Common myeloid progenitor, CD34-positive (primary cell): Measurements from ENCODE around the gene TMEM14C.

Source experiments
- CTCF ChIA-PET: fragments of 350-600 bp; sonication (Branson Sonifier 250); formaldehyde crosslinking; loops from one replicate; lab custom pipeline; 2021; ENCODE audit warnings: antibody characterized with exemption; lab: Charles Lee
- POLR2A ChIA-PET: fragments of 350-600 bp; sonication (Branson Sonifier 250); formaldehyde crosslinking; loops from one replicate; lab custom pipeline; 2021; ENCODE audit warnings: antibody characterized with exemption; lab: Charles Lee
- DNase-seq, 3 donors: peaks; one replicate each; pipeline versions ENCODE4 v3.0.0 to v3.0.0-alpha.2; 2013
- H3K27ac ChIP-seq, 2 experiments: 1 replicate in 1 of 2; 2 replicates in 1 of 2; pipeline ENCODE4 v1.7.0; 2013; ENCODE audit warnings: inconsistent platforms in 2 of 2, low read length in 2 of 2, mild to moderate bottlenecking in 2 of 2, low read depth in 1 of 2, moderate library complexity in 1 of 2; ENCODE audit not compliant: severe bottlenecking in 2 of 2, insufficient read depth in 1 of 2, poor library complexity in 1 of 2
- H3K27me3 ChIP-seq, 5 experiments: replicated peaks in 2 of 5; 1 replicate in 3 of 5; 2 replicates in 2 of 5; pipeline versions ENCODE4 v1.6.1 to v1.7.0; 2013; ENCODE audit warnings: low read length in 4 of 5, mild to moderate bottlenecking in 2 of 5, moderate library complexity in 2 of 5, inconsistent platforms in 1 of 5; ENCODE audit not compliant: insufficient read depth in 5 of 5, control insufficient read depth in 4 of 5
- H3K36me3 ChIP-seq, 4 experiments: 1 replicate in 2 of 4; 2 replicates in 2 of 4; pipeline versions ENCODE4 v1.6.1 to v1.7.0; 2013; ENCODE audit warnings: low read length in 3 of 4, control low read depth in 1 of 4, mild to moderate bottlenecking in 1 of 4; ENCODE audit not compliant: control insufficient read depth in 4 of 4, insufficient read depth in 4 of 4
- H3K4me1 ChIP-seq, 4 experiments: 1 replicate in 3 of 4; 2 replicates in 1 of 4; pipeline versions ENCODE4 v1.6.1 to v1.7.1; 2013; ENCODE audit warnings: low read length in 3 of 4, mild to moderate bottlenecking in 3 of 4, control low read depth in 1 of 4, inconsistent platforms in 1 of 4, moderate library complexity in 1 of 4; ENCODE audit not compliant: control insufficient read depth in 4 of 4, insufficient read depth in 4 of 4; ENCODE audit errors: control extremely low read depth in 1 of 4
- H3K4me3 ChIP-seq, 7 experiments: 1 replicate in 4 of 7; 2 replicates in 3 of 7; pipeline versions ENCODE4 v1.5.1 to v1.7.0; 2013; ENCODE audit warnings: mild to moderate bottlenecking in 7 of 7, low read length in 6 of 7, moderate library complexity in 6 of 7, inconsistent platforms in 2 of 7, low read depth in 2 of 7, control low read depth in 1 of 7; ENCODE audit not compliant: insufficient read depth in 4 of 7, control insufficient read depth in 1 of 7; ENCODE audit errors: extremely low read depth in 1 of 7
- H3K9me3 ChIP-seq, 5 experiments: 1 replicate in 4 of 5; 2 replicates in 1 of 5; pipeline versions ENCODE4 v1.6.1 to v1.7.1; 2013; ENCODE audit warnings: low read length in 4 of 5, mild to moderate bottlenecking in 2 of 5, inconsistent platforms in 1 of 5, low read depth in 1 of 5, moderate library complexity in 1 of 5; ENCODE audit not compliant: control insufficient read depth in 4 of 5, insufficient read depth in 2 of 5; ENCODE audit errors: control extremely low read depth in 1 of 5
- WGBS: methylation state at CpG from one replicate; pipeline ENCODE4 v1.1.5; 2013; ENCODE audit not compliant: insufficient coverage; 5-methylcytosine and 5-hydroxymethylcytosine counted together

Gene TMEM14C

GRCh38 chr6:10695086-10695657, 27.7 kb upstream of the TMEM14C start:
- ChIA-PET CTCF (interaction anchor here (2.2 kb wide), 1 partner anchor 10 kb away, joined by 5 read pairs; no protein-coding TSS in a partner anchor), POLR2A (interaction anchor here (0.7 to 0.9 kb wide), 2 partner anchors 51 to 171 kb away, joined by 3 to 4 read pairs; no protein-coding TSS in a partner anchor)
- Histone ChIP-seq H3K36me3 (peaks cover 4 to 27% (median 11%) of the 10 kb centered on the region in 4 experiments), H3K27me3 (no peaks in the 10 kb centered on the region), H3K27ac (peak overlapping the region; percentile 100), H3K4me1 (peaks cover 15 to 21% (median 19%) of the 10 kb centered on the region in 4 experiments), H3K9me3 (no peaks in the 10 kb centered on the region), H3K4me3 (peak overlapping the region; percentile 89 to 100 (median 93))
- DNase-seq, result no peak
- 1% methylated on average over 14 of the region's 17 CpGs for WGBS

- POLR2A ChIA-PET, result no interaction called here
- Histone ChIP-seq H3K27ac (no peak overlapping the region), H3K4me3 (no peak overlapping the region), H3K9me3 (no peaks in the 10 kb centered on the region), H3K27me3 (no peaks in the 10 kb centered on the region), H3K4me1 (peaks cover 15 to 21% (median 19%) of the 10 kb centered on the region in 4 experiments), H3K36me3 (peaks cover 10 to 39% (median 14%) of the 10 kb centered on the region in 4 experiments)
- CTCF ChIA-PET, result interaction anchor here (2.2 kb wide), 1 partner anchor 8 kb away, joined by 5 read pairs; no protein-coding TSS in a partner anchor
- no peak for DNase-seq
- 100% methylated on average over 3 of the region's 4 CpGs for WGBS
These were observed 26.2 kb upstream of the TMEM14C start for GRCh38 chr6:10696655-10697054.

- ChIA-PET CTCF (no interaction called here), POLR2A (no interaction called here)
- Histone ChIP-seq H3K27ac (no peak overlapping the region), H3K9me3 (peaks cover 0 to 5% (median 4%) of the 10 kb centered on the region in 5 experiments), H3K4me3 (no peak overlapping the region), H3K27me3 (no peaks in the 10 kb centered on the region), H3K4me1 (no peaks in the 10 kb centered on the region), H3K36me3 (peaks cover 1 to 8% (median 7%) of the 10 kb centered on the region in 4 experiments)
- no peak for DNase-seq
- 96% methylated on average over 8 of the region's 8 CpGs for WGBS
These were observed 8.9 kb upstream of the TMEM14C start for GRCh38 chr6:10713962-10714361.

- Histone ChIP-seq H3K4me3 (peak overlapping the region in 6 of 7 experiments; percentile 63 to 79 (median 68)), H3K27me3 (no peaks in the 10 kb centered on the region), H3K4me1 (peaks cover 4 to 22% (median 22%) of the 10 kb centered on the region in 4 experiments), H3K9me3 (peaks cover 0 to 8% (median 4%) of the 10 kb centered on the region in 5 experiments), H3K36me3 (no peaks in the 10 kb centered on the region), H3K27ac (no peak overlapping the region)
- POLR2A ChIA-PET, result no interaction called here
- DNase-seq, result peak; percentile 47 to 78 (median 66)
- 92% methylated on average over 6 of the region's 8 CpGs for WGBS
- CTCF ChIA-PET, result interaction anchor here (0.5 to 3.5 kb wide), 4 partner anchors 9 to 209 kb away, joined by 3 to 16 read pairs (median 3); no protein-coding TSS in a partner anchor
These were observed 3.4 kb upstream of the TMEM14C start for GRCh38 chr6:10719296-10719963.

GRCh38 chr6:10719964-10720264, 3.0 kb upstream of the TMEM14C start:
- H3K4me3 ChIP-seq, result peak overlapping the region; percentile 28 to 79 (median 66)
- H3K4me1 ChIP-seq, result peaks cover 4 to 27% (median 22%) of the 10 kb centered on the region in 4 experiments
- DNase-seq, result no peak
- H3K9me3 ChIP-seq, result peaks cover 0 to 8% (median 4%) of the 10 kb centered on the region in 5 experiments
- ChIA-PET POLR2A (no interaction called here), CTCF (interaction anchor here (0.6 to 3.5 kb wide), 5 partner anchors 10 to 209 kb away, joined by 3 to 16 read pairs (median 4); no protein-coding TSS in a partner anchor)
- peaks cover 0 to 3% (median under 1%) of the 10 kb centered on the region in 4 experiments for H3K36me3 ChIP-seq
- 21% methylated on average over 13 of the region's 21 CpGs for WGBS
- no peaks in the 10 kb centered on the region for H3K27me3 ChIP-seq
- H3K27ac ChIP-seq, result peak overlapping the region in 1 of 2 experiments; percentile 49

GRCh38 chr6:10720265-10720959, 2.5 kb upstream of the TMEM14C start:
- Histone ChIP-seq H3K36me3 (peaks cover 0 to 8% (median 2%) of the 10 kb centered on the region in 4 experiments), H3K4me3 (peak overlapping the region; percentile 28 to 79 (median 66)), H3K9me3 (peaks cover 0 to 8% (median 4%) of the 10 kb centered on the region in 5 experiments), H3K4me1 (peaks cover 4 to 27% (median 22%) of the 10 kb centered on the region in 4 experiments), H3K27ac (peak overlapping the region in 1 of 2 experiments; percentile 49), H3K27me3 (no peaks in the 10 kb centered on the region)
- WGBS, result 24% methylated on average over 44 of the region's 49 CpGs
- DNase-seq, result peak; percentile 42 to 77 (median 50)
- ChIA-PET CTCF (interaction anchor here (0.8 to 3.5 kb wide), 5 partner anchors 26 to 214 kb away, joined by 3 to 16 read pairs (median 4); no protein-coding TSS in a partner anchor), POLR2A (no interaction called here)
